Nucleus accumbens (tissue), 56 donors: Measurements from ENCODE around the gene ITPKB.
"Not testable (repeated sequence)": the region's sequence is repeated elsewhere in the genome, so short reads cannot be mapped to it uniquely, and the experiment has no call there.

Source experiments
- DNase-seq, 56 donors: peaks; one replicate each; lab custom pipeline; 2025; lab: John Stamatoyannopoulos, UW

Gene ITPKB

DNA sequence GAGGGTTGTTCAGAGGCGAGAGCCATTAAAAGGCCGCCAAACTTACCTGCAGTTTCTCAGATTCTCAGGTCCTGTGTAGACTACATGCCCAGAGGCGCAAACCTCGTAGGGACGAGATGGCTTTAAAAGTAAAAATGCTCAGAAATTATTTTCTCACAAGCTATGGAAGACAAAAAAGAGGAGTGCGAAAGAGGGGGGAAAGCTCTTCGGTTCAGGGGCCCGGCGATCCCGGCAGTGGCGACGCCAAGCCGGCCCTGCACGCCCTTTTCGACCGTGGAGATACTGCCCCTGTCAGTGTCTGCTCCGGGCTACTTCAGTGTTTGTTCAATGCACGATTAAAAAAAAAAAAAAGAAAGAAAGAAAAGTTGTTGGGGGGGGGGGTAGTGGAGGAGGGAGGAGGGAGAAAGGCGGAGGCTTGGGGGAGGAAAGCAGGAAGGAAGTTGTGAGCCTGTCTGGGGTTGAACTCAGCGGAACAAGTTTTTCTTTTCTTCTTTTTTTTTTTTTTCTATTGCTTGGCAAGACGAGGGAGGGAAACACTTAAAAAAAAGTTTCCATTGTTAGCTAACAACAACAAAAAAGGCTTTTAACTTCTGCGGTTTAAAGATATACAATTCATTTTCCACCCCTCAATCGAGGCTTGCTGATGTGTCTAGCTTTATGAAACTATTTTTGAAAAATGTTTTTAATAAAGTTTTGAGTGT lies at the start of gene ITPKB:
TSS of gene ITPKB (minus strand) at position 288 of the 701 bp plus-strand sequence. CDS start 1,824 bp downstream, outside the sequence.
- peak in 19 of 56 donors; percentile 19 to 64 (median 41) for DNase-seq

GRCh38 chr1:226787638-226788037 lies 48.6 kb upstream of the ITPKB start:
- DNase-seq = no peak

DNA sequence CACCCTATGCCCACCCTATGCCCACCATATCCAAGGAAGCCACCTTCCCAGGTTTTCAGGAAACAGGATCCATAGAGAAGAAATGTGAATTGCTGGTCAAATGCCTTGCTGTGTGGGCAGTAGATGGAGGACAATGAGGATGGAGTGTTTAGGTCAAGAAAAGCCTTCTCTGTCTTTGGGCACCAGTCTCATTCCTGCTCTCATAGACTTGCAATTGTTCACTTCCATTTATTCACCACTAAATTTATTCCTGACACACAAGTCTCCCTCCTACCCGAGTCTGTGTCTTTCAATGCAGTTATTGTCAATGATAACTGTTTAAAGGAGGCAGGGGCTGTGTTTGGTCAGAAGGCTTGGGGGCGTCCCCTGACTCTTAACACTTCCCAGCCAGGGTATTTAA lies 48.0 kb upstream of the ITPKB start:
- peak in 14 of 56 donors; percentile 10 to 53 (median 22) for DNase-seq

- no peak for DNase-seq
Observed at GRCh38 chr1:226786550-226786949, 47.5 kb upstream of the ITPKB start.

GRCh38 chr1:226785805-226786204 lies 46.7 kb upstream of the ITPKB start:
- no peak for DNase-seq

DNA sequence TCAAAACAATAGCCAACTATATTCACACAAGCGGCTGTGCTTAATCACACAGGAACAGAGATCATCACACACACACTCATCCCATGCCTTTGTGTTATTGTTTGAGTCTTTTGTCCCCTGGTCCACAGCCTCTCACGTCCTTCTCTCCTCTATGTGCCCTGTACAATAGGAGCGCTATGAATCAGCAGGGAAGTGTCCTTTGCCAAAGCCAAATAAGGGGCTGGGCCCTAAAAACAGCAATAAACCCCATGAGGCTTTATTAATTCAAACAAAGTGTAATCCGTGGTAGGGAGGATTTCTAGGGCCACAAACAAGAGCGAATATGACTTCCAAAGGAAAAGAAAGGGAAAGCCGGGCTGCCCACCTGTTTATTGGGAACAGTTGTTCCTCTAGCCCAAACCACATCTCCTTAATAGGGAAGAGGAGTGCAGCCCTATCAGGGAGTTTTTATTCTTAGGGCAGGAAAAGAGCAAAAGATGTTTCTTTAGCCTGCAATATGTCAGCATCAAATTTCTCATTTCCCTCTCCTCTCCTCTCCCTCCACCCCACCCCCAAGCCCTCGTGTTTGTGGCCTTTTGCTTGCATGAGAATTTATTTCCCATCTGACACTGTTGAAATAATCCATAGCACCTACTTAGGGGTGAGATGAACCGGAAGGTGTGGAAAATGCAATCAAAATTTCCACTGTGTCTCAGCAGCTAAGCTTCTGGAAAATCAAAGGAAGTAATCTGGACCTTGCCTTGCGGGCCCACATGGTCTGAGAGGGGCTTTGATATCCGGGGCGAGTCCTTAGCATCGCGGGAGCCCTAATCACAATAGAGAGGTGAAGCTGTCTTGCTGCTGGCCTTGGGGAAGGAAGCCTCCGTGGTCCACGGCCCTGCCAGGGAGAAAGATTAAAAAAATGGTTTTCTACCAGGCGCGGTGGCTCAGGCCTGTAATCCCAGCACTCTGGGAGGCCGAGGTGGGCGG lies 45.3 kb upstream of the ITPKB start:
- peak in 43 of 56 donors; percentile 10 to 82 (median 55) for DNase-seq

DNA sequence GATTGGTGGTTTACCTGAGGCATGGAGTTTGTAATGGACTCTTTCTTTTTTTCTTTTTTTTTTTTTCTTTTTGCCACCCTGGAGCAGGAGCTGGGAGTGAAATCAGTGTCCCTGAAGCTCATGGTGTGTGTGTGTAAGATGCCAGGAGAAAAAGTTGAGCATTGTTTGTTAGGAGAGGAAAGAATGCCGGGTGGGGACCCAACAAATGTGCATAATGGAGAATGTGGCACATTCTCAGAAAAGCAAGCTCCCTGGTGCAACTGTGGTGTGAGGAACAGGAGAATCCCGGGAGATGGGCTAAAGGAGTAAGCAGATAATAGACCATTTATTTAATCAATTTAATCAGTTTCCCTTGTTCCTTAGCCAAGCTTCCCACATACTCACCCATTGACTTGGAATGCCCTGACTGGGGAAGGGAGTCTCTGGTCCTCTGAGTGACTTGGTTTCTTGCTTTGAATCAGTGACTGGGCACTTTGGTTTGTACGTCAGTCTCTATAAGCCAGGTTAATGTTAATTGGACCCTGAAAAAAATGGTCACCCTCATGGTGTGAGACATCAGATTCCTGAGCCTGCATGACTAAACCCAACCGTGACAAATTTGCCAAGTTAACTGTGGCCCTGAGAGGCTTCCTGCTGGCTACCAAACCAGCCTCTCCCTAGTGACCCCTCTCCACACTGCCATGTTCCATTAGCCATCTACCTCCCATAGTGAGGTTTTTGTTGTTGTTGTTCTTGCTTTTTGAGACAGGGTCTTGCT lies 43.9 kb upstream of the ITPKB start:
- no peak for DNase-seq

- no peak for DNase-seq
Observed at GRCh38 chr1:226781937-226782609, 43.0 kb upstream of the ITPKB start.

GRCh38 chr1:226779561-226779960 lies 40.5 kb upstream of the ITPKB start:
- no peak for DNase-seq

GRCh38 chr1:226778657-226779058 lies 39.6 kb upstream of the ITPKB start:
- no peak for DNase-seq

- DNase-seq = no peak
Observed at GRCh38 chr1:226776975-226777374, 37.9 kb upstream of the ITPKB start.

DNA sequence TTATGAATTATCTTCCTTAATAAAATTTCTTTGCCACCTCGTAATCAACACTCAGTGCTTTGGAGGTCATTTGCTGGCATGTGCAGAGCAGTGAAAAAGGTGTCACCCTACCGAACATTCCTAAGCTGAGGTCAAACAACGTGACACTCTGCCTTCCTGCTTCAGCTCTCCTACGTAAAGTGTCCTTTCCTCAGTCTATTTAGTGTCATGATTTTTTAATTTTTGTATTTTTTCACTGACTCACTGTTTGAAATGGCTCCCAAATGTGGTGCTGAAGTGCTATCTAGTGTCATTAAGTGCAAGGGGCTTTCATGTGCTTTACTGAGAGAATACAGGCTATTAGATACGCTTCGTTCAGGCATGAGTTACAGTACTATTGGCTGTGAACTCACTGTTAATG lies 37.0 kb upstream of the ITPKB start:
- no peak for DNase-seq

GRCh38 chr1:226772446-226773139 lies 33.5 kb upstream of the ITPKB start:
- DNase-seq = no peak

- not testable (repeated sequence) for DNase-seq
Observed at GRCh38 chr1:226767170-226767569, 28.1 kb upstream of the ITPKB start.

DNA sequence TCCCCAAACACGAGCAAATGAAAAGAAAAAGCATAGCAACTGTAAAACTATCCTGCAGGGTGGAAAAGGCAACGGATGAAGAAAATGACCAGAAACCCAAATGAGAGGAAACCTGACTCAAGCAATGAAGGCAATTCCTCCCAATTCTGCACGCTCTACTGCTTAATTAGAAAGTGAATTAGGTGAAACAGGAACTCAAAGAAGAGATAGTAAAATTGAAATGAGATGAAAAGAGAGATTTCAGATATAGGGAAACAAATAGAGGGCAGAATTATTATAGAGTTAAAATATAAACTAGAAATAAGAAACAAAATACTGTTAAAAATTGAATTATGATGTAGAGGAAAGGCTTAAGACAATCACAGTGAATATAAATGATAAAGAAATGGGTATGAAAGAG lies 27.5 kb upstream of the ITPKB start:
- DNase-seq = no peak

- DNase-seq = no peak
Observed at GRCh38 chr1:226764533-226764932, 25.5 kb upstream of the ITPKB start.

DNA sequence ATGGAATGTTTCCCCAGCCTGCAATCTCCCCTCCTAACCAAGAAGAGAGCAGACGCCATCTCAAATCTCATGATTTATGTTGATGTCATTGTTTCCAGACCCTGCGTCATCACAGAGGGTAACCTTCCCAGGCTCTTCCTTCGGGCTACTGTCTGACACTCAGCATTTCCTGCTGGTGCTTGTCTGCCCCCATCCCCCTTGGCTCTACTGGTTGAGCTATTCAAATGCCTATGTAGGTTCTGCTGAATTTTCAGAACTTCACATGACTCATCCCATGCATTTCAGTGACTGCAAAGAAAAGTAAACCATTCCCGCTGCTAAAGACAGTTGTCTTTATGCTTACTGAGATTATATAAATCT lies 24.8 kb upstream of the ITPKB start:
- no peak for DNase-seq

GRCh38 chr1:226762988-226763904 lies 24.2 kb upstream of the ITPKB start:
- DNase-seq = no peak

GRCh38 chr1:226762055-226762454 lies 23.0 kb upstream of the ITPKB start:
- DNase-seq = no peak
